Subcutaneous preadipocyte (primary cell): ENCODE measurements around the gene TADA1. TPM values are rescaled to one million over a fixed set of nuclear protein-coding genes. Genes with fewer than 3 reads are reported as not detected.

Source experiments
- total RNA-seq: library from RNA; depleted of rRNA; stranded (reverse); fragments of >200 nt; gene quantifications from 2 replicates; pipeline ENCODE4 v1.2.3, GENCODE V29; 2012

The TADA1 gene, protein sequence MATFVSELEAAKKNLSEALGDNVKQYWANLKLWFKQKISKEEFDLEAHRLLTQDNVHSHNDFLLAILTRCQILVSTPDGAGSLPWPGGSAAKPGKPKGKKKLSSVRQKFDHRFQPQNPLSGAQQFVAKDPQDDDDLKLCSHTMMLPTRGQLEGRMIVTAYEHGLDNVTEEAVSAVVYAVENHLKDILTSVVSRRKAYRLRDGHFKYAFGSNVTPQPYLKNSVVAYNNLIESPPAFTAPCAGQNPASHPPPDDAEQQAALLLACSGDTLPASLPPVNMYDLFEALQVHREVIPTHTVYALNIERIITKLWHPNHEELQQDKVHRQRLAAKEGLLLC
- 8.5 and 9.6 TPM in 2 replicates for total RNA-seq

DNA sequence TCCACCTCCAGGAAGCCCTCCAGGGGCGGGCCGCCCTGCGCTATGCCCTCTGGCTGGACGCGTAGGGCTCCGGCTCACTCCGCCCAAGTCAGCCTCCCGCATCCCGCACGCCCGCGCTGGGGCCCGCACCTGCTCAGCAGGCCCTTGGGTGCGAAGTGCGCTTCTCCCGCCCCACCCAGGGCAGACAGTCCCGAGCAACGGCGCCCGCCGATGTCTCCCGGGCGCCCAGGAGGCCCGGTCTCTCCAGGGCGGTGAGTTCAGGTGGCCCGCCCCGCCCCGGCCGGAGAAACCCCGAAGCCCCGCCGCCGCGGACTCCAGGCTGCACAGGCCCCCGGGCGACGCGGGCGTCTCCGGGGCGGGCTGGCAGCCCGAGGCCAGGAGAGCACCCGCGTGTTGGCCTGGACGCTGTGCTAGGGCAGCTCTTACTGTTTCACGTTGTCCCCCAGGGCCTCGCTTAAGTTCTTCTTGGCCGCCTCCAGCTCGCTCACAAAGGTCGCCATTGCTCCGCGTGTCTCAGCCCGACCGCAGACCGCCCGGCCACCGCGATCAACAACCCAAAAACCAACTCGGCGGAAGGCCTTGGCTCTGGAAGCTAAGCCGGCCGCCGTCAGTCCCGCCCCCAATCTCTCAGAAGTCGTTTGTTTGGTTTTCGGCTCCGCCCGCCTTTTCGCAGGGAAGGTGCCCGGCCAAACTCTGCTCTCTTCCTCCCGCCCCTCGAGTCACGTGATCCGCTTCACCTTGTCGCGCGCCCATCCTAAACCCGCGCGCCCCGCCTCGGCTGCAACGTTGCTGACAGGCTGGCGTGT lies at the start of gene TADA1:
Gene TADA1, minus strand, starts transcription at position 531 of the 806 bp plus-strand sequence. Its CDS starts 31 bp downstream, at position 500.

DNA sequence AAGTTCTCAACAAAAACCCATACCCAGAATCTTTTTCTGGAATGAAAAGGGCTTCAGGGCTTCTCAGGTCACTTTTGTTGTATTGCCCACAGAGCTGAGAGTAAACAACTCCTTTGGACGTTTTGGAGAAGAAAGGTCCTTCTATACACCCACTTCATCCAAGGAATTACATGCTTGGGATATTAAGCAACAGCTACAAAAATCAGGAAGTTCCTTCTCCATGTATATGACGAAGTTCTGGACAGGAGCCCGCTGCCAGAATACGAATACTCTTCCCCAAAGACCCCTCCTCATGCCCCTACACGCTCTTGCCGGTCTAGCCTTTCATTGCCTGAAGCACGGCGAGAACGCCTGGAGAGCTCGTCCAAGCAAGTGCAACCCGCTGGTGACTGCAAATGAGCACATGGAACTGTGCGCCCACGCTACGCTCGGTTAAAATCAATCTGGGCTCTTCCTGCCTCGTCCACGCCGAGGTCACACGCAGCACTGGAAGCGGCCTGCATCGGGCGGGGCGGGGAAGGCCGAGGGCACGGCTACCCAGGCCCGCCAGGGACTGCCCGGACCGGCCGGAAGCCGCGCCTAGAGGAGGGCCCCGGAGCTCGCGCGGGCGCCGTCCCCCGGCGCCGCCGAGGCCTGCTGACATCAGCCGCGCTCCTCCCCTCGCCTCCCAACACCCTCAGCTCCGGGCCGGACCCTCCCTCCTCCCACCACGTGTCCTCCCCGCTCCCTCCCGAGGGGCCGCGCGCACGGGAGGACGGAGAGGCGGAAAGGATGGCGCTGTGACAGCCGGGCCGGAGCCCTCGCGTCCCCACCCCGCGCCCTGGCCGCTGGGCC lies 37.1 kb downstream of the TADA1 start, which contains the start of gene POGK:
Gene POGK, plus strand, starts transcription at position 710 of the 834 bp plus-strand sequence. CDS start 1,482 bp downstream, outside the sequence.

Other genes with a start within 250 kb of the TADA1 start
- gene POGK, start 36.8 kb downstream of the TADA1 start, total RNA-seq = 23.1 and 30.9 TPM in 2 replicates
- gene ILDR2, start 99.3 kb upstream of the TADA1 start, total RNA-seq = under 0.01 TPM in 2 replicates
- under 0.01 TPM in 1 of 2 replicates, not detected in the other for gene MAEL, start 113.0 kb upstream of the TADA1 start, total RNA-seq
- not detected in 2 replicates for gene GPA33, start 214.1 kb upstream of the TADA1 start, total RNA-seq
- not detected in 2 replicates for gene STYXL2, start 217.8 kb upstream of the TADA1 start, total RNA-seq